Measurements from ENCODE around the gene IGLL5. TPM values are rescaled to one million over a fixed set of nuclear protein-coding genes. Genes with fewer than 3 reads are reported as not detected.

The IGLL5 gene
- total and polyA plus RNA-seq, 9 of the 15 experiments (the other 6 are each of a cell fraction or from before 2014, with no cell fraction given): not detected

DNA sequence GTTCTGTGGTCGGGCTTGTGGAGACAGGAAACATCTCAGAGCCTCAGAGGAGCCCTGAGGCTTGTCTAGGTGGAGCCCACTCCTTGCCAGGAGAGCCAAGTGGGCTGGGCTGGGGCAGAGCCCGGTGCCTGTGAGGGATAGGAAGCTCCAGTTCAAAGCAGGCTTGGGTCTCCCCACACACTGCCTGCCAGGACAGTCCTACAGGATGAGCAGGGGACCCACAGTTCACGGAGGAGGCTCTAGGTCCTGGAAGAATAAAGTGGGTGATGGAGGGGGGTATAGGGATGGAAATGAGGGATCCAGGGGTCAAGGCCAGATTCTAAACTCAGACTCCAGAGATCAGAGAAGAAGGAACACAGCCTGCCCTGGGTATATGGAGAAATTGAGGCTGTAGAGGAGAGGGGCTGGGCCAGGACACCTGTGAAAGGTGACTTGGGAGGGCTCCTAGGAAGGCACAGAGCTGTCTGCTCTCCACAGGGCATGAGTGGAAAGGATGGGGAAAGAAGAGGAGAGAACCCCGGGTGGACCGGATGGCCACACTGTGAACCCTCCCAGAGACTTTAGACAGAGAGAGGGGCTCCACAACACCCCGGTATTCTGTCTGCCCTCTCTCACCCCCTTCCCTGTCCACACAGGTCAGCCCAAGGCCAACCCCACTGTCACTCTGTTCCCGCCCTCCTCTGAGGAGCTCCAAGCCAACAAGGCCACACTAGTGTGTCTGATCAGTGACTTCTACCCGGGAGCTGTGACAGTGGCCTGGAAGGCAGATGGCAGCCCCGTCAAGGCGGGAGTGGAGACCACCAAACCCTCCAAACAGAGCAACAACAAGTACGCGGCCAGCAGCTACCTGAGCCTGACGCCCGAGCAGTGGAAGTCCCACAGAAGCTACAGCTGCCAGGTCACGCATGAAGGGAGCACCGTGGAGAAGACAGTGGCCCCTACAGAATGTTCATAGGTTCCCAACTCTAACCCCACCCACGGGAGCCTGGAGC, 7.4 kb downstream of the IGLL5 start (continued):
- TF ChIP-seq, protein P1, sequence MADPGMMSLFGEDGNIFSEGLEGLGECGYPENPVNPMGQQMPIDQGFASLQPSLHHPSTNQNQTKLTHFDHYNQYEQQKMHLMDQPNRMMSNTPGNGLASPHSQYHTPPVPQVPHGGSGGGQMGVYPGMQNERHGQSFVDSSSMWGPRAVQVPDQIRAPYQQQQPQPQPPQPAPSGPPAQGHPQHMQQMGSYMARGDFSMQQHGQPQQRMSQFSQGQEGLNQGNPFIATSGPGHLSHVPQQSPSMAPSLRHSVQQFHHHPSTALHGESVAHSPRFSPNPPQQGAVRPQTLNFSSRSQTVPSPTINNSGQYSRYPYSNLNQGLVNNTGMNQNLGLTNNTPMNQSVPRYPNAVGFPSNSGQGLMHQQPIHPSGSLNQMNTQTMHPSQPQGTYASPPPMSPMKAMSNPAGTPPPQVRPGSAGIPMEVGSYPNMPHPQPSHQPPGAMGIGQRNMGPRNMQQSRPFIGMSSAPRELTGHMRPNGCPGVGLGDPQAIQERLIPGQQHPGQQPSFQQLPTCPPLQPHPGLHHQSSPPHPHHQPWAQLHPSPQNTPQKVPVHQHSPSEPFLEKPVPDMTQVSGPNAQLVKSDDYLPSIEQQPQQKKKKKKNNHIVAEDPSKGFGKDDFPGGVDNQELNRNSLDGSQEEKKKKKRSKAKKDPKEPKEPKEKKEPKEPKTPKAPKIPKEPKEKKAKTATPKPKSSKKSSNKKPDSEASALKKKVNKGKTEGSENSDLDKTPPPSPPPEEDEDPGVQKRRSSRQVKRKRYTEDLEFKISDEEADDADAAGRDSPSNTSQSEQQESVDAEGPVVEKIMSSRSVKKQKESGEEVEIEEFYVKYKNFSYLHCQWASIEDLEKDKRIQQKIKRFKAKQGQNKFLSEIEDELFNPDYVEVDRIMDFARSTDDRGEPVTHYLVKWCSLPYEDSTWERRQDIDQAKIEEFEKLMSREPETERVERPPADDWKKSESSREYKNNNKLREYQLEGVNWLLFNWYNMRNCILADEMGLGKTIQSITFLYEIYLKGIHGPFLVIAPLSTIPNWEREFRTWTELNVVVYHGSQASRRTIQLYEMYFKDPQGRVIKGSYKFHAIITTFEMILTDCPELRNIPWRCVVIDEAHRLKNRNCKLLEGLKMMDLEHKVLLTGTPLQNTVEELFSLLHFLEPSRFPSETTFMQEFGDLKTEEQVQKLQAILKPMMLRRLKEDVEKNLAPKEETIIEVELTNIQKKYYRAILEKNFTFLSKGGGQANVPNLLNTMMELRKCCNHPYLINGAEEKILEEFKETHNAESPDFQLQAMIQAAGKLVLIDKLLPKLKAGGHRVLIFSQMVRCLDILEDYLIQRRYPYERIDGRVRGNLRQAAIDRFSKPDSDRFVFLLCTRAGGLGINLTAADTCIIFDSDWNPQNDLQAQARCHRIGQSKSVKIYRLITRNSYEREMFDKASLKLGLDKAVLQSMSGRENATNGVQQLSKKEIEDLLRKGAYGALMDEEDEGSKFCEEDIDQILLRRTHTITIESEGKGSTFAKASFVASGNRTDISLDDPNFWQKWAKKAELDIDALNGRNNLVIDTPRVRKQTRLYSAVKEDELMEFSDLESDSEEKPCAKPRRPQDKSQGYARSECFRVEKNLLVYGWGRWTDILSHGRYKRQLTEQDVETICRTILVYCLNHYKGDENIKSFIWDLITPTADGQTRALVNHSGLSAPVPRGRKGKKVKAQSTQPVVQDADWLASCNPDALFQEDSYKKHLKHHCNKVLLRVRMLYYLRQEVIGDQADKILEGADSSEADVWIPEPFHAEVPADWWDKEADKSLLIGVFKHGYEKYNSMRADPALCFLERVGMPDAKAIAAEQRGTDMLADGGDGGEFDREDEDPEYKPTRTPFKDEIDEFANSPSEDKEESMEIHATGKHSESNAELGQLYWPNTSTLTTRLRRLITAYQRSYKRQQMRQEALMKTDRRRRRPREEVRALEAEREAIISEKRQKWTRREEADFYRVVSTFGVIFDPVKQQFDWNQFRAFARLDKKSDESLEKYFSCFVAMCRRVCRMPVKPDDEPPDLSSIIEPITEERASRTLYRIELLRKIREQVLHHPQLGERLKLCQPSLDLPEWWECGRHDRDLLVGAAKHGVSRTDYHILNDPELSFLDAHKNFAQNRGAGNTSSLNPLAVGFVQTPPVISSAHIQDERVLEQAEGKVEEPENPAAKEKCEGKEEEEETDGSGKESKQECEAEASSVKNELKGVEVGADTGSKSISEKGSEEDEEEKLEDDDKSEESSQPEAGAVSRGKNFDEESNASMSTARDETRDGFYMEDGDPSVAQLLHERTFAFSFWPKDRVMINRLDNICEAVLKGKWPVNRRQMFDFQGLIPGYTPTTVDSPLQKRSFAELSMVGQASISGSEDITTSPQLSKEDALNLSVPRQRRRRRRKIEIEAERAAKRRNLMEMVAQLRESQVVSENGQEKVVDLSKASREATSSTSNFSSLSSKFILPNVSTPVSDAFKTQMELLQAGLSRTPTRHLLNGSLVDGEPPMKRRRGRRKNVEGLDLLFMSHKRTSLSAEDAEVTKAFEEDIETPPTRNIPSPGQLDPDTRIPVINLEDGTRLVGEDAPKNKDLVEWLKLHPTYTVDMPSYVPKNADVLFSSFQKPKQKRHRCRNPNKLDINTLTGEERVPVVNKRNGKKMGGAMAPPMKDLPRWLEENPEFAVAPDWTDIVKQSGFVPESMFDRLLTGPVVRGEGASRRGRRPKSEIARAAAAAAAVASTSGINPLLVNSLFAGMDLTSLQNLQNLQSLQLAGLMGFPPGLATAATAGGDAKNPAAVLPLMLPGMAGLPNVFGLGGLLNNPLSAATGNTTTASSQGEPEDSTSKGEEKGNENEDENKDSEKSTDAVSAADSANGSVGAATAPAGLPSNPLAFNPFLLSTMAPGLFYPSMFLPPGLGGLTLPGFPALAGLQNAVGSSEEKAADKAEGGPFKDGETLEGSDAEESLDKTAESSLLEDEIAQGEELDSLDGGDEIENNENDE (IDR thresholded peaks at IDR 0.05; ENCODE audit: low read depth, low read length): no peak
- TF ChIP-seq FOXP1 (CRISPR knock-in tag; IDR thresholded peaks at IDR 0.05) (0 out of 2 replicates have a peak, but pooled peaks have one; percentile 14), GABPB1 (CRISPR knock-in tag; IDR thresholded peaks at IDR 0.05) (0 out of 2 replicates have a peak, but pooled peaks have one; percentile 22), MYNN (IDR thresholded peaks at IDR 0.05) (no peak), MYNN (CRISPR knock-in tag; IDR thresholded peaks at IDR 0.05) (peak; percentile 2; the same call in 1 of the 2 replicates), TAF1 (IDR thresholded peaks at IDR 0.05; ENCODE audit: control insufficient read depth, extremely low read depth, insufficient read depth, low read length, severe bottlenecking) (peak; percentile 3), JUN (IDR thresholded peaks at IDR 0.05; ENCODE audit: borderline replicate concordance, low read depth, low read length) (no peak), JUN (CRISPR knock-in tag; IDR thresholded peaks at IDR 0.05; ENCODE audit: borderline replicate concordance) (0 out of 2 replicates have a peak, but pooled peaks have one; percentile 9), BHLHE40 (IDR thresholded peaks at IDR 0.05; ENCODE audit: low read length) (0 out of 2 replicates have a peak, but pooled peaks have one; percentile 16), ZNF263 (CRISPR knock-in tag; IDR thresholded peaks at IDR 0.05; ENCODE audit: borderline replicate concordance) (peak; percentile 65; the same call in 1 of the 2 replicates), MAFG (tag; conservative IDR thresholded peaks at IDR 0.05) (no peak), ATF1 (CRISPR knock-in tag; IDR thresholded peaks at IDR 0.05) (peak; percentile 14; the same call in 1 of the 2 replicates), ATF1 (tag; IDR thresholded peaks at IDR 0.05) (no peak)
- TF ChIP-seq, protein P2, sequence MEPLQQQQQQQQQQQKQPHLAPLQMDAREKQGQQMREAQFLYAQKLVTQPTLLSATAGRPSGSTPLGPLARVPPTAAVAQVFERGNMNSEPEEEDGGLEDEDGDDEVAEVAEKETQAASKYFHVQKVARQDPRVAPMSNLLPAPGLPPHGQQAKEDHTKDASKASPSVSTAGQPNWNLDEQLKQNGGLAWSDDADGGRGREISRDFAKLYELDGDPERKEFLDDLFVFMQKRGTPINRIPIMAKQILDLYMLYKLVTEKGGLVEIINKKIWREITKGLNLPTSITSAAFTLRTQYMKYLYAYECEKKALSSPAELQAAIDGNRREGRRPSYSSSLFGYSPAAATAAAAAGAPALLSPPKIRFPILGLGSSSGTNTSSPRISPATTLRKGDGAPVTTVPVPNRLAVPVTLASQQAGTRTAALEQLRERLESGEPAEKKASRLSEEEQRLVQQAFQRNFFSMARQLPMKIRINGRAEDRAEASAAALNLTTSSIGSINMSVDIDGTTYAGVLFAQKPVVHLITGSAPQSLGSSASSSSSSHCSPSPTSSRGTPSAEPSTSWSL (CRISPR knock-in tag; IDR thresholded peaks at IDR 0.05; ENCODE audit: borderline replicate concordance): no peak

All from K562 (cell line).